GM12878 (cell line): Measurements from ENCODE around the gene USP47.

ENCODE experiments used
- BRCA1 ChIP-seq: IDR thresholded peaks from 2 replicates; pipeline ENCODE4 v1.6.1; 2011; ENCODE audit warnings: low read depth, low read length, improper control_type of control experiment
- CTCF ChIP-seq, 3 experiments: IDR thresholded peaks in 2 of 3; conservative IDR thresholded peaks in 1 of 3; 2 replicates each; pipeline ENCODE4 v1.5.1; 2011; ENCODE audit warnings: low read depth in 3 of 3, low read length in 3 of 3, mild to moderate bottlenecking in 3 of 3, control low read depth in 2 of 3, moderate library complexity in 2 of 3, inconsistent platforms in 1 of 3, mixed read lengths in 1 of 3; ENCODE audit not compliant: control insufficient read depth in 2 of 3, insufficient read depth in 1 of 3; ENCODE audit errors: extremely low read depth in 1 of 3
- FOS ChIP-seq: IDR thresholded peaks from 3 replicates; pipeline ENCODE4 v1.6.1; 2011; ENCODE audit warnings: borderline replicate concordance; ENCODE audit not compliant: insufficient read length; ENCODE audit errors: extremely low read depth
- HSF1 ChIP-seq: fragments of 150-350 bp; IDR thresholded peaks from 2 replicates; pipeline ENCODE4 v1.6.1; 2014; ENCODE audit warnings: mild to moderate bottlenecking, low read depth, low read length
- SMAD1 ChIP-seq: fragments of 450-650 bp; IDR thresholded peaks from 2 replicates; pipeline ENCODE4 v1.6.1; 2018; ENCODE audit warnings: mild to moderate bottlenecking, low read depth; ENCODE audit not compliant: partially characterized antibody
- TF ChIP-seq, protein P1 (sequence below): IDR thresholded peaks from 2 replicates; pipeline ENCODE4 v1.6.1; 2011; ENCODE audit warnings: mild to moderate bottlenecking, low read depth, low read length, moderate library complexity; ENCODE audit not compliant: insufficient replicate concordance
- TF ChIP-seq, protein P2 (sequence below): IDR thresholded peaks from 2 replicates; pipeline ENCODE4 v1.6.1; 2012; ENCODE audit warnings: low read length, inconsistent platforms

GRCh38 chr11:11969380-11970215, 127.8 kb downstream of the USP47 start:
- TF ChIP-seq HSF1 (no peak), SMAD1 (no peak), CTCF (IDR thresholded peaks at IDR 0.05 in 2 of 3, conservative IDR thresholded peaks at IDR 0.05 in 1 of 3; ENCODE audit: control insufficient read depth in 2 of 3, extremely low read depth in 1 of 3, insufficient read depth in 1 of 3, low read depth in 3 of 3, low read length in 3 of 3) (no peak), FOS (no peak), BRCA1 (no peak)
- TF ChIP-seq, protein P1, sequence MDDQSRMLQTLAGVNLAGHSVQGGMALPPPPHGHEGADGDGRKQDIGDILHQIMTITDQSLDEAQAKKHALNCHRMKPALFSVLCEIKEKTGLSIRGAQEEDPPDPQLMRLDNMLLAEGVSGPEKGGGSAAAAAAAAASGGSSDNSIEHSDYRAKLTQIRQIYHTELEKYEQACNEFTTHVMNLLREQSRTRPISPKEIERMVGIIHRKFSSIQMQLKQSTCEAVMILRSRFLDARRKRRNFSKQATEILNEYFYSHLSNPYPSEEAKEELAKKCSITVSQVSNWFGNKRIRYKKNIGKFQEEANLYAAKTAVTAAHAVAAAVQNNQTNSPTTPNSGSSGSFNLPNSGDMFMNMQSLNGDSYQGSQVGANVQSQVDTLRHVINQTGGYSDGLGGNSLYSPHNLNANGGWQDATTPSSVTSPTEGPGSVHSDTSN, result no peak
- TF ChIP-seq, protein P2, sequence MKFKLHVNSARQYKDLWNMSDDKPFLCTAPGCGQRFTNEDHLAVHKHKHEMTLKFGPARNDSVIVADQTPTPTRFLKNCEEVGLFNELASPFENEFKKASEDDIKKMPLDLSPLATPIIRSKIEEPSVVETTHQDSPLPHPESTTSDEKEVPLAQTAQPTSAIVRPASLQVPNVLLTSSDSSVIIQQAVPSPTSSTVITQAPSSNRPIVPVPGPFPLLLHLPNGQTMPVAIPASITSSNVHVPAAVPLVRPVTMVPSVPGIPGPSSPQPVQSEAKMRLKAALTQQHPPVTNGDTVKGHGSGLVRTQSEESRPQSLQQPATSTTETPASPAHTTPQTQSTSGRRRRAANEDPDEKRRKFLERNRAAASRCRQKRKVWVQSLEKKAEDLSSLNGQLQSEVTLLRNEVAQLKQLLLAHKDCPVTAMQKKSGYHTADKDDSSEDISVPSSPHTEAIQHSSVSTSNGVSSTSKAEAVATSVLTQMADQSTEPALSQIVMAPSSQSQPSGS, result no peak
